GM18520 (cell line): ENCODE results near the gene VCP.
A peak's percentile ranks its signal among the peaks of the same experiment; 100 is the strongest.

Experiments
- ATAC-seq: cut with Tn5 transposase; IDR thresholded peaks from one replicate; pipeline ENCODE4 v1.9.1; 2021; ENCODE audit not compliant: unreplicated experiment

The VCP gene

DNA sequence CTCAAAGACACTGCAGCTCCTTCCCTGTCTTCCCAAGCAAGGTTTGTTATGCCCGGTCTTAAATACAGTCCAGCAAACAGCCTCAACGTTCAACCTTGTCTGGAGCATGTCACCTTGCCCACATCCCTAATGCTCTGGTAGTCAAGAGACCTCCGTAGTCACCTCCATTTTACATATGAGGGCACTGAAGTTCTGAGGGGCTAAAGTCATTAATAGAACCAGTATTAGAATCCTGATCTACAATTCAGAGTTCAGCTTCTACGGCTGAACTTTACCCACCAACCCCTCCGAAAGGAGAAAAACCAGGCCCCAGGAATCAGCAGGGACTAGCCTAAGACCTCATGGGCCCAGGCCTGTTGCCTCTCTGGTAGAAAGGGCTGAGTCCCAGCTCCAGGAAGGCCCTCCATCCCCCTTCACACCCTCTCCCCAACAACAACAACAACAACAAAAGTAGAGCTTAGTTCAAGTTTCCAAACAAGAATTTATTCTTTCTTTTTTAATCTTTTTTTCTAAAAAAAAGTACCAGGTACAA, 31.3 kb upstream of the VCP start:
- ATAC-seq = no peak

DNA sequence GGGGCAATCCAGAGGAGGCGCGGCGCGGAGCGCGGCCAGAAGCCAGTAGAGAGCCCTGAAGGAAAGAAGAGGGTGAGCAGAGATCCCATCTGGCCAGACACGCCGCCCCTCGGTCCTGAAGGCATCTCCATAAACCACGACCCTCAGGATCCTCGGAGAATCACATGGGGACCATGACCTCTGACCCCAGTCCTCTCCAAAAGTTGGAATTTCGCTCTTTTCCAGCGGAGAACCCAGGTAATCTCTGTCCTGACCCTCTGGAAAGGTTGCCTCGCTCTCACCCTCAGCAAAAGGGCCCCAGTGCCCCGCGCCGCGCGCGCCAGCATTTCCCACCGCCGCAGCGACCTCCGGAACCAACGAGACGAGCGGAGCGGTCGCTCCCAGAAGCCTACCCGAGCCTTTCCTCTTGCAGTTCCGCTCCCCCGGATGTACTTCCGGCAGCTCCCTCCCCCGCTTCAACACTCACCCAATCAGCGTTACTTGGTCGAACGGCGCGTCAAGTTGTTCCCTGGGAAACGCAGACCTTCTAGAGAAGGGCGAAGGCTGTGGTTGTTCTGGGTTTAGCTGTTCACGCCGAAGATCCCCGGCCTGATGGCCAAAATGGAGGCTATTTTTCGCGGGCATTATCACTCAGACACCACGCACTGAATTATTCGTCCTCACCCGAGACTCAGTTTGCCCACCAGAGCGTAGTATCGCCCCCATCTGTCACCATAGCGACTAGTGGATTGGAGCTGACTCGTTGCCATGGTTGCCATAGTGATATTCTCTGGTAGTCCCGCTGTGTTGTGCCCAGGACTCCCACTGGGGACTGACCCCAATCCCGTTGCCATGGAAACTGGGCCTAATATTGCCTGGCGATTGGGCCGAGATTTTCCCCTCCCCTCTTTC, 30.6 kb upstream of the VCP start, which contains the start of gene STOML2:
Gene STOML2 (minus strand): TSS at position 363 of the 891 bp plus-strand sequence. CDS start 37 bp downstream, at position 326.
- peak; percentile 85 for ATAC-seq

DNA sequence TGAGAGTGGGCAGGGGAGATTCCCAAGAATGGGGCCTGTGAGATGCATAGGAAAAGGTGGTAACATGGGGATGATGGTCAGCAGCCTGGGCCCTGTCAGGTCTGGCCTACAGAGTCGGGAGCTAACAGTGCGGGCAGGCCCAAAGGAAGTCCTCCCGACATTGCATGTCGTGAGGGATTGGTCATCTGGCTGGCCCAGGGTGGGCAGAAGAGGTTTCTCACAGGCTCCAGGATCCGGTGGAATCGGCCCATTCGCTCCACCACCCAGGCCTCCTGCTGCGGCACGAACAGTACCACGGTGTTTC, 30.0 kb upstream of the VCP start:
- no peak for ATAC-seq

DNA sequence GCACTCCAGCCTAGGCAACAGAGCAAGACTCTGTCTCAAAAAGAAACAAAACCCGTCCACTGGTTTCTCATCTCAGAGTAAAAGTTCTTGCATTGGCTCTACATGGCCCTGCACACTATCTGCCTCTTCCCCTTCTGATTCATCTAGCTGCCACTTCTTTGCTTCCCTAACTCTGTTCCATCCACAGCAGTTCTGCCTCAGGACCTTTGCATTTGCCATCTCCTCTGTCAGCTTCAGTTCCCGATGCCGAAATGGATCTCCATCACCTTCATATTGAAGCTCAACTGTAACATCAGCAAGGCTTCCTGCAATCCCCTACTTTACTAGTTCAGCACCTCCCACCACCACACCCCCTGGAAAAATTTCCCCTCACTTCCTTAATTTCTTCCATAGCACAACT, 25.1 kb upstream of the VCP start:
- ATAC-seq = no peak

DNA sequence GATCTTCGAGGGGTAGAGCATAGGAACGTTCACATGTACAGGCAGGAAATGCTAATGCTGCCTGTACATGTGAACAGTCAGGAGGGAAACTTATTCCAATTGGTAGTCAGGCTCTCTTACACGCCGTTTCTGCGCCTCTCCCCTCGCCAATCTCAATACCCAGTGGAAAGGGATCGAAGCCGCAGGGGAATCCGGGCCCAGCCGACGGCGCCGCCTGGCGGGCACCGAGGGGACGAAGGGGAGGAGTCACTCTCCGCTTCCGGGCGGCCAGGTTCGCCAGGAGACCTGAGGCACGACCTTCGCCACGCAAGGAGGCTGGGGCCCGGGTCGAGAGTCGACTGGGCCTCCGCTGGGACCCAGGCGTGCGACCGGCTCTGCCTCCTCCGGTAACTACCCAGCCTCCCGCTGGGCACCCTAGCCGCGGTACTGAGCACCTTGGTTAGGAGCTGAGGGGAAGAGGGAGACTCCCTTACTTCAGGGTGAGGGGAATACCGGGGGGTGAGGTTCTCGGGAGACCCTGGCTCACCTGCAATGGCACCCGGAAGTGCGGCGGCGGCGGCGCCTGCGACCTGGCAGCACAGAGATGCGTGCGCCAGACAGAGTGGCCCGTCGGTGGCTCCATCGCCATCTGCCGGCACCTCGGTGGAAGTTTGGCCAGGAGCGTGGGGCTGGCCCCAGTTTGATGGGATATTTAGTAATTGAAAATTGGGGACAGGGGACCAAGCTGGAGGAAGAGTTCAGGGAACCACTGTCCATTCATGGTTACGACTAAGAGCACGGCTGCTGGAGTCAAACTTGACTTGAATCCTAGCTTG, 23.8 kb upstream of the VCP start, which contains the start of gene PIGO:
Gene PIGO (minus strand): TSS at position 557 of the 815 bp plus-strand sequence. CDS start 1,026 bp downstream, outside the sequence.
- ATAC-seq = peak; percentile 64

DNA sequence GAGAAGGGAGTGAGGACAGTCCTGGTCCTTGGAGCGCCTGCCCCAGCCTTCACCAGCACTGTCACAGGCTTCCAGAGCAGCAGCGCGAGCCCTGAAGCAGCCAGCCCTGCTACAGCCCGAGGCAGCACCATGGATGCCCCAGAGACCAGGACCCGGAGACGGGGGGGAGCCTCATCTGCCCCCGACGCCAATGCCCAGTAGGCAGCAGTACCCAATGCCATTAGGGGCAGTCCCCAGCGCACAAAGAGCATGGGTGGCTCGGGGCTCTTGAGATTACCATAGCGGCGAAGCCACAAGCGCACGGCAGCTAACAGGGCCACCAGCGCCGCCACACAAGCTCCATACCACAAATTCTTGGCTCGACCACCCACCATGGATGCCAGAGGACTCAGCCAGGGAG, 19.1 kb upstream of the VCP start:
- ATAC-seq = no peak

DNA sequence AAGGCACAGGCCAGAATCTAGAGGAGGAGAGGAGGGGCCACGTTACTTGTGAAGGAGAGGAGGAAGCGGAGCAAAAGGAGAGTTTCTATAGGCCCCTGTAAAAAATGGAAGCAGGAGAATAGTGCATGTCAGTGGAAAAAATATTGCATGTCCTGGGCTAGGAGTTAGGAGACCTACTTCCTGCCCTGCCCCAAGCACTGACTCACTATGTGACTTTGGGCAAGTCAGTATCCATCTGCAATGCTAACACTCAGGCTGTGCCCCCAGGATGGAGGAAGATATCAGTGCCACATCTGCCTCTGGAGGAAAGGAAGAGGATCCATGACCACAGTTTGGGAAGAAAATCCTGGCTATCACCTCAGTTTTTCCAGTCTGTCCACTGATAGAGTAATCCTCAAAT, 17.0 kb upstream of the VCP start:
- no peak for ATAC-seq

DNA sequence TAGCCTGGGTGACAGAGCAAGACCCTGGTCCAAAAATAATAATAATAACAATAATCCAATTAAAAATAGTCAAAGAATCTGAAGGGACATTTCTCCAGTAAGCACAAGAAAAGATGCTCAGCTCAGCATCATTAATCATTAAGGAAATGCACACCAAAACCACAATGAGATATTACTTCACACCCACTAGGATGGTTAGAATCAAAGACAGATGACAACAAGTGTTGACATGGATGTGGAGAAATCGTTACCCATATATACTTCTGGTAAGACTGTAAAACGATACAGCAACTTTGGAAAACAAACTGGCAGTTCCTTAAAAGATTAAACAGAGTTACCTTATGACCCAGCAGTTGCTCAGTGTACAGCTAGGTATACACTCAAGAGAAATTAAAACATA, 12.7 kb upstream of the VCP start:
- ATAC-seq = no peak

DNA sequence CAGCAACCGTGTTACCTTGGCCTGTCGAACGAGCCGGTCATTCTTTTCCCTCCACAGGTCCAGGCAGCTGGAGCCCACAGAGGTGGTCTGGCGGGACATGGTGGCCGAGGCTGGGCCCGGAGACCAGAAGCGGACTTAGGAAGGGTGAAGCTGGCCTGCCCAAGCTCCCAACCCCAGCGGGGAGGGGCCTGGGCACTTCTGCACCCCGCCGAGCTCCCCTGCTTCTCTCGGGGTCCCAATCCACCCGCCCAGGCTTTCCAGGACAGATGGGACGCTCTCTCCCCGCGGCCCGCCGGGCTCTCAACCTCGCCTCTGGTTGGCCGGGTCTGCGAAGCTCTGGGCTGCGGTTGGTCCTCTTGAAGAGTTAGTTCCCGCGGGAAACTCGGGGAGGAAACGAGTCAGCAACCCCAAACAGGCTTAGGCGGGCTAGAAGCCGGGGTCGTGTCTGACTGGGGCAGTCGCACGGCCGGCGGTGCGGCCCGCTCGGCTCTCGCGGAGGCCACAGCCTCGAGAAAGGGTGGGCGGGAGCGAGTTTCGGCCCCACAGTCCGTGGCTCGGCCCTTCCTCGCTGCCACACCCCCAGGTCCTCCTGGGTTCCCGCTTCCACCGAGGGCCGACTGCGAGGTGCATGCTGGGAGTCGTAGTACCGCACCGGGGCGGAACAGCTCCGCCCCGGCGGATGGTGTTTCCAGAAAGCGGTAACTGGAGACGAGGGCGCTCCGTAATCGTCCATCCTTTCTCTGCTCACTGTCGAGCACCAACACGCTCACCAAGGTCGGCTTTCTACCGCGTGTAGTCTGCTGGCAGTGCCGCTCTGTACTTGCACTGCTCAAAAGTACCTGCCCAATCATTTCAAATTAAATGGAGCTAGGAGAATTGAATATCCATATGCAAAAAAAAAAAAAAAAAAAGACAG, 7.3 kb upstream of the VCP start, which contains the start of gene FANCG:
Gene FANCG (minus strand): TSS at position 517 of the 916 bp plus-strand sequence. CDS start 418 bp downstream, at position 99.
- ATAC-seq = peak; percentile 82

DNA sequence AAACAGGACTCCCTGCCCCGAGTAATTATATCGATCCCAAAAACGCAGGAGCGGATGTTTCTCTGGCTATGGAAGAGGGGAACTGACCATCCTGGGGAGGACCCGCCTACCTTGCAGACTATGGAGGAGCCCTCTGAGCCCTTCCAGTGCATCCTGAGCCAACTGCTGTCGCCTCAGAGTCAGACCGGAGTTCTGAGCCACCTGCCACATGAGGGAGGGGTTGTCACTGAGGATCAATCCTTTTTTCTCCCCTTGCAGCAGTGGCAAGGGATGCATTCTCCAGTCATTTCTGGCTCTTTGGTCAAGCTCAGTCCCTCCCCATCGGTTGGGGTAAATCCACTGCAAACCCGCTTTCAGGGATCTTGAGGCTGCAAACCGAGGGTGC, 6.6 kb upstream of the VCP start:
- ATAC-seq = no peak

DNA sequence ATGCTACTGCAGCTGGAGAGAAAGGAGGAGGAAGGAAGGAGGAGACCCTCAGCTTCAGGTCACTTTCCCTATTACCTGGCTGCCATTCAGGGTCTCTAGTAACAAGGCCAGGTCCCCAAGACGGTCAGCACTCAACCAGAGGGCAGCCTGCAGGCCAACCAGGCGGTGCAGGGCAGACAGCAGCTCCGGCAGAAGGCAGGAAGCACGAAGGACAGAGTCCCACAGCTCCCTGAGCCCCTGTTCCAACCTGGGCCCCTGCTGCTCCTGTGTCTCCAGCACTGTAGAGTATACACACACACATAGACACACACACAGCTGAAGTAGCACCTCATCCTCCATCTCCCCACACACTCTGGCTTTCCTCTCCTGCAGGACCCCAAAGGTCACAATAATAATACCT, 5.6 kb upstream of the VCP start:
- no peak for ATAC-seq

DNA sequence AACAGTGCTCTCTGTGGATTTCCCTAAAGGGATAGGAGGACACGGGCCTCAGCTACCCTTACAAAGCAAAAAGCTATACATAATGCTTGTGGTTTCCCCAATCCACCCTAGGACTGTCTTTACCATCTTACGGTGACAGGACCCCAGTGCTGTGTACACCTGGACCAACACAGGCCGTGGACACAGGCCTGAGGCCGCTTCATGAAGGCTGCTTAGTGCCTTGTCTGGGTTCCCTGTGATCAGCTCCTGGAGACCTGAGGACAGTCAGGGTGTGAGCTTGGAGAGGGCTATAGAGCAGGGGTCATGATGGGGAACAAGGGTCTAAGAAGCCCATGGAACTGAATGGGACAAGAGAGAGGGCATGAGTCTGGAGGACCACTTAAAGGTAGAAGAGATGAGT, 4.4 kb upstream of the VCP start:
- no peak for ATAC-seq

DNA sequence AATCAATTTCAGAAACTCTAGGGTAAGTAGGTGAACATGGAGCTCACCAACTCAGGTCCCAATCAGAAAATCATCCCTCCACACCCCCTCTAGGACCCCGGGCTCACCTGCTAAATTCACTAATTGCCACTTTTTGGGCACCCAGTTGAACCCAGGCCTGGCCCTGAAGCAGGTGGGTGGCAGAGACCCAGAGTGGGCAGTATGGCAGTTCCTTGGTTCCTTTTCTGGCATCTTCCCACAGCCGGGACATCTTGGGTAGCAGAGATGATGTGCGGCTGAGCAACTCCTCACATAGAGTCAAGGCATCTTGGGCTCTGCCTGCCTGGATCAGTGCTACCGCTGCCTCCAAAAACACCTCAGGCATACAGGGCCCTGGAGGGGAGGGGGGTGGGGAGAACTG, 2.9 kb upstream of the VCP start:
- ATAC-seq = no peak

DNA sequence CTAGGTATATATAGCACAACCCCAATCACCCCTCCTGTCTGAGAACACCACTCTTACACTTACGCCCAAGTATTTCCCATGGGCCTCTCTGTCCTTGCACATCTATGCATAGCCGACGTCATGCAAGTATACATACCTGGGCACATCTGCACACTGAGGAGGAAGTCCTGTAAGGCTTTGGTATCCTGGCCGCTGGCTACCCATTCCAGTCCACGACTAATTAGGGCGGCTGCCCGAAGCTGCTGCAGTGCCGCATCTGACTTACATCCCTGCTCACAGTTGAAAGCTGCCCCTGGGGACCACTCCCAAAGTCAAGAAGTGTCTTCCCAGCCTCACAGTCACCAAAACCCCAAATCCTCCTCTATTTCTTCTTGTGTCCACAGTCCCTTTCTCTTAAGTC, 2.4 kb upstream of the VCP start:
- no peak for ATAC-seq

DNA sequence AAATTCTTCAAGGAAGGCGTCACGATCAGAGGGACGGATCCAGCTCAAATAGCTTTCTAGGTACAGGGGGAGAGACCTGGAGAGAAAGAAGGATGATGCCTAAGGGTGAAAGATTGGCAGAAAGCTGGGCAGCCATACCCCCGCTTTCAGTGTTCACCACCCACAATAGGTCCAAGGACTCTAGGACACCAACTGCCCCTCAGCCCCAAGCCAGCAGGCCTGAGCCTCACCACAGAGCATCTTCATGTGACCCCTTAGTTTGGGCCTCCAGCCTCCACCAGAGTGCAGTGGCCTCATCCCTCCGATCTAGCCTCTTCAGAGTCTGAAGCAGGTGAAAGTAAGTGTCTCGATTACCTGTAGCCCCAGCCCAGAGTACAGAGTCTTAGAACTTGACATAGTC, 1.7 kb upstream of the VCP start:
- ATAC-seq = no peak

DNA sequence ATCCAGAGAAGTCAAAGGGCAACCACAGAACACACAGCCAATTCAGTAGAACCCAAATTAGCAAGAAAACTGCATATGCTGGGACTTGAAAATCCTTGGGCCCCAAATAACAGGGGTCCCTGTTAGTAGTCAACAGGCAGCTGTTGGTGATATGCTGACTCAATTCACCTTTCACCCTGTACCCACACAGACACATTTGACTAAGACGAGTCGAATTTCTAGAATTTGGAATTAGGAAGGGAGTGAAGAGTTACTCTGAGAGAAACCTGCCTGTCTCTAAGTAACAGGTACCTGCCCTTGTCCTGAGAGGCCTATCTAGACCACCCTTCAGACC, 821 bp upstream of the VCP start:
- ATAC-seq = no peak

DNA sequence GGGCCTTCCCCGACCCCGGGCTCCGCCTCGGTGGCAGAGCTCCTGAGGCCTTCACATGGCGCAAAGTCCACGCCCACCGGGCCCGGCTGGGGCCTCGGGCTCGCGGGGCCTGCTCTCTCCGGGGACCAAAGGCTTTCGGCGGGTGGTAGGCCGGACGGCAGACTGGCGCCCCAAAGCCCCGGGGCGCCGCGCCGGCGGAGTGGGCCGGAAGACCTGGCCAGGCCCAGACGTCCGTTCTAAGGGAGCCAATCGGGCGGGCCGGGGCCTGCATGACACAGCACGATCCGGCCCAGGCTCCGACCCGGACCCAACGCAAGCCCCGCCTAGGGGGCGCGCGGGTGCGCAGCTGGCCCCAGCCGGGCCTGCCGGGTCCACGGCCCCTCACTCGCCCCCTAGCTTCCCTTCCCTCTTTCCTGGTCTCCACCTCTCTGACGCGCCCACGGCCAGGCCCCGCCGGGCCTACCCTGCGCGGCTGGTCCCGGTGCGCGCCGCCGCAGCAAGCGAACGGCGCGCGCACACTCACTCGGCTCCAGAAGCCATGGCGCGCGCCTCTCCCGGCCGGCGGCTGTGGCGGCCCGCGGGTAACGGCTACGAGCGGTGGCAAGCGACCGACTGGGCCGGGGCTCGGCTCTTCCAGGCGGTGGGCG, 488 bp downstream of the VCP start:
- ATAC-seq = peak; percentile 39

DNA sequence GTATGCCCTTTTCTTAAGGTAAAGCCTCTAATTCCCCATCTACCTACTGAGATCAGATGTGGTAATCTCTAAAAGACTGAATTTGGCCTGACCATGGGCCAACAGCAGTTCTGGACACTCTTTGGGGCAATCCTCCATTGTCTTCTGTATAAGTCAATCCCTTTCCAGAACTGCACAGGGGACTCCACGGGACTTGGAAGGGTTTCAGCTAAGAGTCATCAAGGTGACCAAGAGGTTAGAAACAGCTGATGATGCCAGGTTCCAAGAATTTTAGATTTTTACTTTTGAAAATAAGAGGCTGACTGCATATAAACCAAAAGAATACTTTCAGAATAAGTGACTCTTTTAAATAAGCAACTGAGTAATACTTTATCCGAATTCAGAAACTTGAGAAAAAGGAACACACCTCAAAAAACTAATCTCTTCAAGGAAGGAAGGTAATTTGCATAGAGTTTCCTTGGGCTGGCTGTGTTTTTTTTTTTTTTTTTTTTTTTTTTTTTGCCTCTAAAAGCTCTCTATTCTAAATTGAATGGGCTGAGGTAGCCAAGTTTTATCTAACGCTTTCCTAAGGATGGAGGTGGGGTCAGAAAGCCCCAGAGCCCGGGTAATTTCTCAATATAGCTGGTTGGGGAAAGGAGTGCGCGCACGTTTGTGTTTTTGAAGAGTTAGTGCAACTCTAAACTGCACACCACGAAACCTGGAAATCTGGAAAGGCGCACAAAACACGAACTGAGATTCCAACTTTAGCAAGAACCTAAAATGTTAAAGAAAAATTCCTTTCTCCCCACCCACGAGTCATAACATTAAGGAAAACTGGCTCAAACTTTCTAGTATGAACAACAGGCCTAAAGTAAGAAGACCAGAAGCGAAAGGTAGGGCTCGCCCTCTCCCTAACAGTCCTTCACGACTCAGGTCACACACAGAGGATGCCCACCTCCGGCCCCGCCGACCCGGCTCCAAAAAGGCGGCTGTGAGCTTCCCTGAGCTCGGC, 1.3 kb downstream of the VCP start:
- ATAC-seq = no peak

DNA sequence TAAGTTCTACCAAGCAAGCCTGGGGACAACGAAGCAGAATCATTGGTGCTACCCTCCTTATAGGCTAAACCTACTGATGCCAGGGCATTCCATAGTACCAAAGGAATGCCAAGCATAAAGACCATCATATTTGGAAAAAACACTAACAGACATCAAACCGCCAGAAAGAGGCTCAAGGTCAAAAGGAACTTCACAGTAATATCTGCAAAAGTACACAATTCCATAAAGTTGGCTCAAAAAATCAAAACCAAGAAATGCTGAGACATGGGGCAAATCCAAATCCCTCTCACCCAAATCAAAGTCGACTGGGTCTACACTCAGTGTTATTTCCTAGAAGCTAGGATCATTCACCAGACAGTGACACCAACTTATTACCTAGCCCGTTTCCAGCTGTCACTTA, 3.4 kb downstream of the VCP start:
- no peak for ATAC-seq
